Upper lobe of left lung (tissue), 4 donors: ENCODE data around the gene TBC1D4.

ENCODE experiments used
- EP300 ChIP-seq, 4 donors: sonication (generic); formaldehyde crosslinking; IDR thresholded peaks; one replicate each; pipeline ENCODE4 v1.5.1; 2017; ENCODE audit warnings: antibody characterized with exemption in 4 of 4, control low read depth in 2 of 4
- POLR2A ChIP-seq, 4 donors: fragments of 450-650 bp; IDR thresholded peaks; one replicate each; pipeline ENCODE4 v1.5.1; 2016 to 2017; ENCODE audit warnings: antibody characterized with exemption in 4 of 4, mild to moderate bottlenecking in 2 of 4
- POLR2AphosphoS5 ChIP-seq, 2 donors: sonication (generic); formaldehyde crosslinking; IDR thresholded peaks; one replicate each; pipeline ENCODE4 v1.5.1; 2017; ENCODE audit warnings: antibody characterized with exemption in 2 of 2
- TF ChIP-seq, protein P1 (sequence below), 6 experiments: fragments of 450-650 bp in 4 of 6; fragments of 200-600 bp in 2 of 6; sonication (generic) in 2 of 6; IDR thresholded peaks; one replicate each; pipeline ENCODE4 v1.5.1; 2016 to 2019; ENCODE audit warnings: antibody characterized with exemption in 6 of 6

GRCh38 chr13:75302071-75302698, 179.8 kb downstream of the TBC1D4 start:
- no peak for TF ChIP-seq POLR2AphosphoS5 (IDR thresholded peaks at IDR 0.05)
- TF ChIP-seq, protein P1, sequence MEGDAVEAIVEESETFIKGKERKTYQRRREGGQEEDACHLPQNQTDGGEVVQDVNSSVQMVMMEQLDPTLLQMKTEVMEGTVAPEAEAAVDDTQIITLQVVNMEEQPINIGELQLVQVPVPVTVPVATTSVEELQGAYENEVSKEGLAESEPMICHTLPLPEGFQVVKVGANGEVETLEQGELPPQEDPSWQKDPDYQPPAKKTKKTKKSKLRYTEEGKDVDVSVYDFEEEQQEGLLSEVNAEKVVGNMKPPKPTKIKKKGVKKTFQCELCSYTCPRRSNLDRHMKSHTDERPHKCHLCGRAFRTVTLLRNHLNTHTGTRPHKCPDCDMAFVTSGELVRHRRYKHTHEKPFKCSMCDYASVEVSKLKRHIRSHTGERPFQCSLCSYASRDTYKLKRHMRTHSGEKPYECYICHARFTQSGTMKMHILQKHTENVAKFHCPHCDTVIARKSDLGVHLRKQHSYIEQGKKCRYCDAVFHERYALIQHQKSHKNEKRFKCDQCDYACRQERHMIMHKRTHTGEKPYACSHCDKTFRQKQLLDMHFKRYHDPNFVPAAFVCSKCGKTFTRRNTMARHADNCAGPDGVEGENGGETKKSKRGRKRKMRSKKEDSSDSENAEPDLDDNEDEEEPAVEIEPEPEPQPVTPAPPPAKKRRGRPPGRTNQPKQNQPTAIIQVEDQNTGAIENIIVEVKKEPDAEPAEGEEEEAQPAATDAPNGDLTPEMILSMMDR (IDR thresholded peaks at IDR 0.05), result no peak
- no peak for TF ChIP-seq EP300 (IDR thresholded peaks at IDR 0.05)
- no peak for TF ChIP-seq POLR2A (IDR thresholded peaks at IDR 0.05)
